ENCODE data around the gene HS3ST4.
"Not testable (repeated sequence)": the region's sequence is repeated elsewhere in the genome, so short reads cannot be mapped to it uniquely, and the experiment has no call there.

Gene HS3ST4

DNA sequence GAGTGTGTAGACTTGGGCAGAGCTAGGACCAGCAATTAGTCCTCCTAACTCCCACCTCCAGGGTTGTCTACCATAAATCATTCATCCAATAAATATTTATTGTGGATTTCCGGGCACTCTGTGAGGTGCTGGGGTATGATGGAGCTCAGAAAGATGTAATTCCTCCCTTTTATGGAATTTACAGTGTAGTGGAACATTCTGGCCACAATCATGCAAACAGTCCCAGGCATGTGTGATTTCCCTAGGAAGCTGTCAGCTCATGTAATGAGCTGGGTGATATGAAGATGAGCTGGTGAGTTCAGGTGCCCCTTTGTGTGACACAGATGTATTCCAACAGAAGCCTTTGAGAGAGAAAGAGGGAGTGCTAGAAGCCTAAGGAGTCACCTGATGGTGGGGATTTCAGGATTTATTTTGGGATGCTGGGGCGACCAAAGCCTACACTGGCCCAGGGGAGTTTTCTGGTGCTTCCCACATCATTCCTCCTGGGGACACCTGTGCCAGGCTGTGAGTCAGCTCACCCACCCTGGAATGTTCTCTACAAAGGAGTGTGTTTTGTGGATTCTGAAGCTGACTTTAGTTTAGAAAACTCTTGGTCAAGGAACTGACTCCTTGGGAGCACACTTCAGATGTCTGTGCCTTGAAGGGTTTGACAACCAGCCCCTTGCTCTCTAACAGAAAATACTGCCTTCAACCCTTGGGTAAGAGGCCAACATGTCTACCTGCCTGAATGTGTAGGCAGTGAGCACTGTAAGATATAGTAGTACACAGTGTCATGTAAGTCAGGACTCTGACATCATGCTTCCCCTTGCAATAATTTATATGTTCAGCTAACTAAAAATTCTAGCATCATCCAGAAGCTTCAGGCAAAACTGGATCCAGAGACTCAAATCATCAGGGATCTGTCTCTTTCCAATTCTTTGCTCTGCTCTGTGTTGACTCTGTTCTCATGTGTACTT, 42.9 kb downstream of the HS3ST4 start:
- DNase-seq = no peak

DNA sequence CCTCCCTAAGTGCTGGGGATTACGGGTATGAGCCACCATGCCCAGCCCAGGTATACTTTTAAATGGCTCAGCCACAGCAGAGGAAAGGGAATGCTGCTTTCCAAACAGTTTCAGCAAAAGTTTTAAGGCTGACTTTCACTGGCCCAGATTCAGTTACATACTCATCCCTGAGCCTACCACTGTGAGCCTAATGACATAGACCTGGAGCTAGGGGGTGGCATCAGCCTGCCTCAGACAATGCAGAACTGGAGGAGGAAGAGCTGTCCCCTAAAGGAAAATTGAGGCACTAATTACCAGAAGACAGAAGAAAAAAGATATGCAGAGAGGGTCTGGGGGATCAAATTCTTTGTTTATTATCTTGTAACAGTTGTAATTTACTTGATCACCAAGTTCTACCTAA, 43.9 kb downstream of the HS3ST4 start:
- no peak for DNase-seq

DNA sequence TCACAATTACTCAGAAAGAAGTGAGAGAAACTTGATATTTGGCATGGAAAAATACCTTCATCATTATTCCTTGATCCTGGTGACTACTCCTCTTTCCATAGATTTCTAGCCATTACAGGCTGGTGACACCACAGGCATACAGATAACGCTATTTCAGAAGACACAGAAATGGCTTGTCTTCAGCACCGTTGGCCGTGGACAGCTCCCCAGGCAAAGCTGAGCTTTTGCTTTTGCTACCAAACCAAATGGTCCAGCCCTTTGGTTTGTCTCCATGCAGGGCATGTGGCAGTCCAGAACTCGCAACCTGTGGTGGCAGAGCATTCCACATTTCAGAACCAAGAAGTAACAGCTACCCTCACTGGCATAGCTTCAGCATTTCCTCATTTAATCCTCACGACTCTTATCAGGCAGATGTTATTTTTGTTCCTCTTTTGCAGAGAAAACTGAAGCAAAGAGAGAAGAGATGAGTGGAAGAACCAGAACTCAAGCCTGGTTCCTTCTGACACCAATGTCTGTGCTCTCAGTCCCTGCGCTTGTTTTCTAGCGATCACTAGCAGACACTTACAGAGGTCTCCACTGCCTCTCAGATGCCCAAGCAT, 55.5 kb downstream of the HS3ST4 start:
- no peak for DNase-seq

DNA sequence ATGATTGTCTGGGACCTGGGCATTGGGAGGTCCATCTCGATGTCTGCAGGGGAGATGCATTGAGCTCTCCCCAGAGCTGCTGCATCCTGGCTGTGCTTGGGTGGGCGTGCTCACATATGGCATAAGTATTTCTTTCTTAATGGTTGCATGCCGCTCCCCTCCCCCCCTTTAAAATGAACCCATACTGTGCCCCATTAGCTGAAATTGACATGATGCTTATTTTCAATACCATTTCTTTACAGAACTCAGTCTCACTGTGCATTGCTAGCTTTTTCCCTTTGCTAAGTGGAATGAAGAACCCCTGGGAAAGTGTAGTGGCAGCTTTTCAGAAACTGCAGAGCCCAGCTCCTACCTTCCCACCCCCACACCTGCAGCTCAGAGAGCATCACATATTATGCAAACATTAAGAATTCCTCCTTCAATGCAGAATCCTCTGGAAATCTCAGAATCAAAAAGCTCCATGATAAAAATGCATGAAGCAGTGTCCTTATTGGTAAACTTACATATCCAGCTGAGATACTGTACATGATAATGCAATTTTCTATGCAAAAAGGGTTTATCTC, 56.4 kb downstream of the HS3ST4 start:
- no peak for DNase-seq

DNA sequence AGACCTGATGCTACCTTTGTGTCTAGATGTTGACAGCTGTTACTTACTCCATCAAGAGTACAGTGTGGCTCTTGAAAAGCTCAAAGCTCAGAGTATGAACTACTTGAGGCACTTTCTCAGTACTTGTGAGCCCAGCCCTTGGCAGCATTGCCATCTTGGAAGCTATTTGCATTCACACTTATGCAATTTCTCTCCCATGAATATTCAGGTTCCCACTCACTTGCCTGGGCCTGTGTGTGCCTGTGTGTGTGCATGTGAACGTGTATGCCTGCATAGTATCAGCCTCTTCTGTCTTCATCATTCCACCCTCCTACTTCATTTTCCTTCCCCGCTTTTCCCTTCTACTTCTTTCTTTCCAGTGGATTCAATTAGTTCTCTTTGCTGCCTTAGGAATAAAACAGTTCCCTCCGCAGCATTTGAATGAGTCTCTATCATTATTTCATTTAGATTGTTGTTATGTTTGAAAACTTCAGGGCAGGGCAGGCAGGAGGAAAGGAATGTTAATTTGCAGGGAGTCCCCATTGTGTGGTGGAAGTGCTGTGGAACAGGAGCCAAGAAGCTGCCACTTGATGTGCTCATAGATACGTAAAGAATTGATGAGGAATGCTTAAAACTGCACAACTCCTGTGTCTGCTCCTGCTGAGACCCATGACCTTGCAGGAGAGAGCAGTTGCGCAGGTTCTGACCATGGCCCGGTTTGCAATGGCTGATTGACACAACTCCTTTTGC, 58.9 kb downstream of the HS3ST4 start:
- DNase-seq = no peak

DNA sequence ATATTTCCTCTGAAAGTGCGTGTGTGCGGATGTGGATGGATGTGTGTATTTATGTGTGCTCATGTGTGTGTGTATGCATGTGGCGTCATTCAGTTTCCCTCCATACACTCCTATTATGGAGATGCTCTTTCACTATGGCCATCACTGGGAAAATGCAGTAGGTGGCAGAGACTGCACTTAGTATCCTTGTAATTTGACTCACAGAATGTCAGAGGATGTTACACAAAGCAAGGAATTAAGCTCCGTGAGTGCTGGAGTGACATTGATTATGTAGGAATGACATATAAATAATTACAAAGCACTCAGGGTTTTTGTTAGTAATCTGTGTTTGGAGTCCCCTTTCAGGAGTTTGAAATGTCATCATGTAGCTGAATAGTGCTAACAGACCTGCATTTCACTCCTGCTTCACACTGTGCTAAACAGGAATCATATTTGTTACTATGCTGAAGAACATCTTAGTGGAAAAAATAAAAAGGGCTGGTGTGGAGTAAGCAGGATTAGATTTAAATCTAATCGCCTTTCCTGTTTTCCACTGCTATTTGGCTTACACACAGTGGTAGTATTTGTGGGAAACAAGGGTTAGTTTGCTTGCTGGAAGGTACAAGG, 59.6 kb downstream of the HS3ST4 start:
- DNase-seq = no peak

DNA sequence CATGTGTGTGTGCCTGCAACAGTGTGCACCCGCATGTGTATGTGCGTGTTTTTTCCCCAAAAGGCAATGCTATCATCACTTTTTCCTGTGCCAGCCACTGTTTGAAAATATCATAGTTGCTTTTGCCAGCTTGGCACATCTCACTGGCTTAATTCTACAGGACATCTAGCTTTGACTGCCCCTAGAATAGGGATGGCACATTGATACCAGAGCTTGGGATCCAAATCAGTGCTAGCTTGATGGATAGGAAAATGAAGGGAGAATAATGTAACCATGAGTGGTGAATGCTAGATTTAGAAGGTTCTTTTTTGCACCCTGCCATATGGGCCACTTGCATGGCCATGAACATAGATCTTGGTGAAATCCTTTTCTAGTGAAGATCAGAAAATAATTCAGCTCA, 72.7 kb downstream of the HS3ST4 start:
- DNase-seq = no peak

DNA sequence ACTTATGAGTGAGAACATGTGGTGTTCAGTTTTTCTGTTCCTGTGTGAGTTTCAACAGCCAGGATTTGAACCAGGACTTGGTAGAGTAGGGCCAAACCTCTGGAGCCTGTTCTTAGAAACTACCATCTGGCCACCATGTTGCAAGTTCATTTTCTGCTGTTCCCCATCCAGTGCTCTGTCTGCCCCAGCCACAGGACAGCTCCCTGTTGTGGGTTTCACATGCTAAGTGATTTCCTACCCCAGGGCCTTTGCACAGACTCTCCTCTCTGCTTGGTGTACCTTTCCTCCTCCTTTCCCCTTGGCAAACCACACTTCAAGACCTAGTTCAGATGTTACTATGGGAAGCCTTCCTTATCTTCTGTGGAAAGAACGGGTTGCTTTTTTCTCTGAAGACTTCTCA, 79.5 kb downstream of the HS3ST4 start:
- no peak for DNase-seq

DNA sequence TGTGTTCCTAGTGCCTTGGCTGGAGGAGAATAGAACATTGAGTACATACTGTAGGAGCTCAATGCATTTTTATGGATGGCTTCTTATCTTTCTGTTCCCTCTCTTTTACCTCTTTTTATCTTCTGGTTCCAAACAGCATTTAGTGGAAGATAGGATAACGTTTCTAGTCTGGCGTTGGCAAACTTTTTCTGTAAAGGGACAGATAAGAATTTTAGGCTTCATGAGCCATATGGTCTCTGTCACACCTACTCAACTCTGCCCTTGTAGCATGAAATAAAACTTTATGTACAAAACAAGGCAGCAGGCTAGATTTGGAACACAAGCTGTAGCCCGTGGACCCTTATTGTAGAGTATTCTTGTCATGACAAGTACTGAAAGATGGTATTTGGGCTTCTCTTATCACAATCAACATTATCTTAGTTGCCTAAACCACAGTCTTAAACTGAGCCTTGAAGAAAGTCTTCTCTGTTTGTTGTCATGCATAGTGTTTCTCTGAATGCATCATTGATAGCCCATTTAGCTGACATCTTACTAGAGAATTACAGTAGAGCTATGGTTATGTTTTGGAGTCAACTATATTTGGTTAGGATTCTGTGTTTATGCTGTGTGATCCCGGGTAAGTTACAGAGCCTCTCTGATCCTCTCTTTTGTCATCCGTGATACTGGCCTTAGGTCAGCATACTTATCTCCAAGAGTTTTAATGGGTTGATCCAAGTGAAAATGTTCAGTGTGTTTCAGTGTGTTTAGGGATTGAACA, 80.2 kb downstream of the HS3ST4 start:
- DNase-seq = no peak

DNA sequence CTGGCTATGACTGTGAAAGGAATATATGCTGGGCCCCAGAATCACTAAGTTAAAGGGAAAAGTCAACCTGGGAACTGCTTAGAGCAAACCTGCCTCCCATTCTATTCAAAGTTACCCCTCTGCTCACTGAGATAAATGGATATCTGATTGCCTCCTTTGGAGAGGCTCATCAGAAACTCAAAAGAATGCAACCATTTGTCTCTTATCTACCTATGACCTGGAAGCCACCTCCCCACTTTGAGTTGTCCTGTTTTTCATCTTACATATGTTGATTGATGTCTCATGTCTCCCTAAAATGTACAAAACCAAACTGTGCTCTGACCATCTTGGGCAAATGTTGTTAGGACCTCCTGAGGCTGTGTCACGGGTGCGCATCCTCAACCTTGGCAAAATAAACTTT, 84.5 kb downstream of the HS3ST4 start:
- not testable (repeated sequence) for DNase-seq

DNA sequence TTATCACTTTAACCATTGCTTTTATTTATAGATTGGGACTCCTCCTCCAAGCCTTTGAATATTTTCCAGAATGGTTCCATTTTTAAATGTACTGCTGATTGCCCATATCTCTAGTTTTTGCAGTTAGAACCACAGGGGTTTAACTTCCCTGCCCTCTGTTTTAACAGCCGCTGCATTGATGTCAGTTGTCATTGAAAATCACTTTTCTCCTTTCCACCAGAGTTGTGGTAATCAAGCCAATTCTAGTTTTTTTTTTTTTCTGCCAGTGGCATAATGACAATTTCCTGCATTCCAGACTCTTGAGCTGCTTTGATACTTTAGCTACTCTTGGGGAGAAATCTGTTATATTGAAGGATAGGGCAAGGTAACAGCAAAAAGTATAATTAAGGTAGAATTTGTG, 91.5 kb downstream of the HS3ST4 start:
- no peak for DNase-seq

DNA sequence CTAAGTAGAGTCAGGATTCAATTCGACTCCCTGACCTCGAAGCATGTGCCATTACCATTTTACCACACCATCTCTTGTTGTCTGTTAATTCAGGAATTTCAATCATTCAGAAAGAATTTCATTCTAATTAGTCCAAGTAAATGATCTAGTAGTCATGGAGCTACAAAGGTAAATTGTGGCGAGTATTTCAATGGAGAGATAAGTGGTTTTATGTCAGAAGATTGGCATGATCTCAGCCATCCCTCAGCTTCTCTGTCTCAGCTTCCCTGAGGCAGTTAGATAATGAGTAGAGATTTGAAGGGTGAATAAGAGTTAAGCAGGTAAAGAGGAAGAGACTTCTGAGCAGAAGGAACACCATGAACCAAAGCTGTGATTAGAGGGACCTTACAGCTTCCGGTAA, 93.6 kb downstream of the HS3ST4 start:
- no peak for DNase-seq

DNA sequence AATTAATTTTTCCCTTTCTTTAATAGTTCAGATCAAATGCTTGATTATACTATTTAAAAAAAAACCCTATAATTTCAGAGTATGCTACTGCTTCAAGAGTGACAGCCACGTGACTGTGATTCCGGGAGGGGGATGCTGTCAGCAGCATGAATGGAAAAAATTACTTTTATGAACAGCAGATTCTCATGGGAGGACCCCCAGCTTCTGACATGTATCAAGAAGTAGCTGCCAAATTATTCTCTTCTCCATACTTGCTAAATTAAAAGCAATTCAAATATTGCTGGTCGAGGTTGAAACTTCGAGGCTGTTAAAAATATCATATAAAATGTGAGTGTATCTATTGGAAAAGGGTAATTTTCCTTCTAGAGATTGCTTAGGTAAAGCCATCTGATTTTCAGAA, 95.0 kb downstream of the HS3ST4 start:
- no peak for DNase-seq

DNA sequence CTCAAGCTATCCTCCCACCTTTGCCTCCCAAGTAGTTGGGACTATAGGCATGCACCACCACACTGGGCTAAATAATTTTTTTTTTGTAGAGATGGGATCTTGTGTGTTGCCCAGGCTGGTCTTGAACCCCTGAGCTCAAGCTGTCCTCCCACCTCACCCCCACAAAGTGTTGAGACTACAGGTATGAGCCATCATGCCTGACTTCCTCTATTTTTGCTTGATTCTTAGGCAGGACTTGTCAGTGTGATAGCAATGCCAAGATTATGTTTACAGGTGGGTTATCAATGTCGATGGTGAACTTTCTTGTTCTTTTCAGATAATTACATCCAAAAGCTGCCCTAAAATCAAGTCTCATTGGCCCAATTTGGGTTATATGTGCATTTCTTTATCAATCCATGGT, 96.9 kb downstream of the HS3ST4 start:
- DNase-seq = no peak

DNA sequence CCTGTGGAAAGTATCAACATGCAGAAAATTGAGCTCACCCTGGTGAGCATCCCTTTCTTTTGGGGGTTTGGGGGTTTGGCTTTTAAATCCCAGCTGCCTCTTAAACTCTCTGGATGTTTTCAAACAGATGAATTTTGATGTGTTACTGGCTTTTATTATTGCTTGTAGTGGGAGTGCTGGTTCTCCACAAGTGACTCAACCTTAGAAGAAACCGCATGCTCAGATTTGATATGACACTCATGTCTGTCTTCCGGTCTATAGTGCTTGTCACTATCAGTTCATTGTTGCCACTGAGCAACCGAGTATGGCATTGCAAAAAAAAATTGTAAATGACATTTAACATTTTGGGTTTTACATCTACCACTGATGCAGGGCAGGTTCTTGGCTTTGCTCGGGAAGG, 104.5 kb downstream of the HS3ST4 start:
- DNase-seq = no peak

DNA sequence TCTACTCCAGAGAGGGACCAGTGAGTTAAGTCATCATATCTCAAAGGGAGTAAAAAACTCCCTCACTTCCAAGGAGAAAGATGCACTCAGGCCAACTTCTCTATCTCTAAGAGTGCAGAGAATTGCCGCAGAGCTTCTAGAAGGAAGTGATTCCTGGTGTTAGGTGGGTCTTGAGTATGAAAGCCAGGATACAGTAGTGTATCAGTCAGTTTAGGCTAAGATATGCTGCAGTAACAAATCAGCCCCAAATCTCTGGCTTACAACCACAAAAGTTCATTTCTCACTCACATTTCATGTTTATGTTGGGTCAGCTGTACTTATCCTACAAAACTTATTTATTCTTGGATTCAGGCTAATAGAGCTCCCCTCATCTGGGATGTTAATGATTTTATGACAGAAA, 106.3 kb downstream of the HS3ST4 start:
- DNase-seq = no peak

DNA sequence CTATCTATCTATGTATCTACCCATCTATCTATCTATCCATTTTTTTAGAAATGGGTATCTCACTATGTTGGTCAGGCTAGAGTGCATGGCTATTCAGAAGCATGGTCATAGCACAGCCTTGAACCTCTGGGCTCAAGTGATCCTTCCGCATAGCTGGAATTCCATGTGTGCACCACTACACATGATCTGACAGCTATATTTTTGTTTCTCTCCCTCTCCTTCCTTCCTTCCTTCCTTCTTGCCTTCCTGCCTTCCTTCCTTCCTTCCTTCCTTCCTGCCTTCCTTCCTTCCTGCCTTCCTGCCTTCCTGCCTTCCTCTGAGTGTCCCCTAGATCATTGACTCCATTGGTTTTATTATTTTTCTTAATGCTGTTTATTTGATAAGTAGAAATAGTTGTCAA, 108.1 kb downstream of the HS3ST4 start:
- no peak for DNase-seq

DNA sequence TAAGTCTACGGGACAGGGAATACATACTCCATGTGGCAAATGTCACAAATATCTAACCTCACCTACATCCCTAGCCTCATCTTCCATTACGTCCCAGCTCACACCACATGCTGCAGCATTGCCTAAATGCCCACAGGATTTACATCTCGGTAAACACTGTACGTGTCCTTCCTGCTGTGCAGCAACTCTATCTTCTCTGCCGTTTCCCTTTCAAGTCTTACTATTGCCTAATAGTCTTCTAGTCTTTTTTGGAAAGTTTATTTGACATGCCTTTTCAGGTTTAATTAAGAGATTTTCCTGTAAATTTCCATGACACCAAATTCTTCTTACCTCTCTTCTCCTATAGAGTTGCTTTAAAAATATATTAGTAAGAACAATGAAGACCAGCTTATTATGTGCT, 120.5 kb downstream of the HS3ST4 start:
- DNase-seq = no peak

DNA sequence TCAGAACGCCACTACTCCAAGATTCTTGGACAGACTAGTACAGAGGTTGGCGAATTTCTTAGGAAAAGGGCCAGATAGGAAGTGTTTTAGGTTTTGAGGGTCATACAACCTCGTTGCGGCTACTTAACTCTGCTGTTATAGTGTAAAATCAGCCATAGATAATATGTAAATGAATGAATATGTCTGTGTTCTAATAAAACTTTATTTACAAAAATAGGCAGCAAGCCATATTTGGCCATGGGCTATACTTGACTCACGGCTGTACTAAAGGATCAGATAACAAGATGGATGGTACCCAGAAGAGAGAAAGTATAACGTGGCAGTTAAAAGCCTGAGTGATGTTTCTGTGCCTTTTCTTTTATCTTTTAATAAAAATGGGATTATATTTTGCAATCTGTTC, 125.5 kb downstream of the HS3ST4 start:
- DNase-seq = no peak

DNA sequence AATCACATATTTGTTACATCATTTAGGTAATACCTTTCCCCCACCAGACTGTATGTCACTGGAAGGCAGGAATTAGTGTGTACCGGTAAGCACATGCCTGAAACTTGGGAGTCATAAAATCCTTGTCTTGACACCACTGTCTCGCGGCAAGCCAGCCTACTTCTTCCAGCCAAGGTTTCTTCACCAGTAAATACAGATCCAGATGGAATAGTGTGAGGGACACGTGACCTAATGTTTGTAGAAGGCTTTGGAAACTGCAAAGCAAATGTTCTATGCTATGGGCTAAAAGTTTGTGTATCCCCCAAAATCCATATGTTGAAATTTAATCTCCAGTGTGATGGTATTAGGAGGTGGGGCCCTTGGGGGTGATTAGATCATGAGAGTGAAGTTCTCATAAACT, 126.1 kb downstream of the HS3ST4 start:
- DNase-seq = no peak

DNA sequence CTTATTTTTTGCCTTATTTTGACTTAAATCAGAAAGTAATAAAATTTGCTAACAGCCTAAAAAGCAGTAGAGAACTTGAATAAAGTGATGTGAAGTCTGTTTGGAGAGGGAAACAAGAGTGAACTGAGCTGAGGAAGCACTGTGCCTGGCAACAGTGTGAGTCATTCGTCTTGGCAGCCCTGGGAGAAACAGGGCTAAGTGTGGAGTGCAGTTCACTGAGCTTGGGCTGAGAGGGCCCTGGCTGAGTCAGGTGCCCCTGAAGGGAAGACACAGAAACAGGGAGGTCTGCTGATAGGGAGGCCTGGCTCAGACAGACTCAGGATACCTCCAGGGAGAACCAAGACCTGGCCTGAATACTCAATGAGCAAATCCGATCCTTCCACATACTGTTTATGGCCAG, 132.1 kb downstream of the HS3ST4 start:
- DNase-seq = no peak

DNA sequence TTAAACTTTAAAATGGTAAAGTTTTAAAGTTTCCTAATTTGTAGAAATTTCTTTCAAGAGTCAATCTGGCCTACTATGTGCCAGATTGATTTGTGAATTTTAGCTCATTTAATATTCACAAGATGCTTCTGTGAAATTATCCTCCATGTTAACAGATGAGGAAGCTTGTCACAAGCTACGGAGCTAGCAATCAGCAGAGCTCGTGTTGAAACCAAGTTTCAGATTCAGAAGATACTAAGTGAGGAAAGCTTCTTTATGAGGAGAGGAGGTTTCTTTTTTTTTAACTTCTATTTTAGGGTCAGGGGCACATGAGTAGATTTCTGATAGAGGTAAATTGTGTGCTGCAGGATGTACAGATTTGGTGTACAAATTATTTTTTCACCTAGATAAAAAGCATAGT, 135.9 kb downstream of the HS3ST4 start:
- no peak for DNase-seq

Data from CD4-positive, alpha-beta T cell treated with Interleukin-1 beta for 1 hour (primary cell).